PC-9 (cell line): ENCODE measurements around the gene CYBC1. TPM values are rescaled to one million over a fixed set of nuclear protein-coding genes. Genes with fewer than 3 reads are reported as not detected.

Source experiments
- BruUV-seq: library from RNA; stranded (reverse); fragments of 400-500 nt; replicated peaks from 2 replicates; lab custom pipeline; 2021; lab: Mats Ljungman, UMichigan
- CTCF ChIA-PET: fragments of 300-600 bp; sonication (Branson Sonifier 250); formaldehyde crosslinking; loops from one replicate; lab custom pipeline; 2022; ENCODE audit warnings: antibody characterized with exemption; lab: Charles Lee
- POLR2A ChIA-PET: fragments of 300-600 bp; sonication (Branson Sonifier 250); formaldehyde crosslinking; loops from one replicate; lab custom pipeline; 2022; ENCODE audit warnings: antibody characterized with exemption; ENCODE audit not compliant: unreplicated experiment; lab: Charles Lee
- DNase-seq, 2 experiments: peaks; one replicate each; pipeline versions ENCODE4 v3.0.0 to v3.0.0-alpha.2; 2015 to 2022; ENCODE audit warnings: mixed read lengths in 1 of 2
- H2AFZ ChIP-seq: fragments of 200-600 bp; sonication (generic); 2 replicates; pipeline ENCODE4 v1.8.1; 2017; ENCODE audit warnings: antibody characterized with exemption
- H3F3A ChIP-seq: fragments of 200-600 bp; sonication (generic); 2 replicates; pipeline ENCODE4 v1.8.1; 2017; ENCODE audit warnings: antibody characterized with exemption, mild to moderate bottlenecking, low read depth; ENCODE audit not compliant: insufficient read depth
- H3K27ac ChIP-seq: fragments of 200-600 bp; sonication (generic); 2 replicates; pipeline ENCODE4 v1.6.1; 2016; ENCODE audit warnings: mixed run types
- H3K27me3 ChIP-seq: fragments of 200-600 bp; sonication (generic); 2 replicates; pipeline ENCODE4 v1.6.1; 2016; ENCODE audit warnings: low read depth, mixed run types; ENCODE audit not compliant: insufficient read depth
- H3K36me3 ChIP-seq: fragments of 200-600 bp; sonication (generic); 2 replicates; pipeline ENCODE4 v1.6.1; 2016; ENCODE audit warnings: low read depth, mixed run types
- H3K4me1 ChIP-seq: fragments of 200-600 bp; sonication (generic); replicated peaks from 2 replicates; pipeline ENCODE4 v1.6.1; 2016; ENCODE audit warnings: mixed run types; ENCODE audit not compliant: insufficient read depth
- H3K4me2 ChIP-seq: fragments of 200-600 bp; sonication (generic); 2 replicates; pipeline ENCODE4 v1.6.1; 2017; ENCODE audit warnings: mixed run types
- H3K4me3 ChIP-seq: fragments of 200-600 bp; sonication (generic); 2 replicates; pipeline ENCODE4 v1.6.1; 2016; ENCODE audit warnings: mixed run types
- H3K79me2 ChIP-seq: fragments of 200-600 bp; sonication (generic); 2 replicates; pipeline ENCODE4 v1.6.1; 2017; ENCODE audit warnings: low read depth, mixed run types
- H3K9me2 ChIP-seq: fragments of 200-600 bp; sonication (generic); 2 replicates; pipeline ENCODE4 v1.8.1; 2017; ENCODE audit warnings: mild to moderate bottlenecking; ENCODE audit not compliant: insufficient read depth
- H3K9me3 ChIP-seq: fragments of 200-600 bp; sonication (generic); 2 replicates; pipeline ENCODE4 v1.8.1; 2016; ENCODE audit warnings: low read depth; ENCODE audit not compliant: insufficient read depth
- H4K20me1 ChIP-seq: fragments of 200-600 bp; sonication (generic); 2 replicates; pipeline ENCODE4 v1.8.1; 2017; ENCODE audit not compliant: insufficient read depth
- CTCF ChIP-seq: fragments of 200-600 bp; sonication (generic); conservative IDR thresholded peaks from 2 replicates; pipeline ENCODE4 v1.6.1; 2017; ENCODE audit warnings: mixed run types, antibody characterized with exemption, mild to moderate bottlenecking, moderate library complexity
- EZH2 ChIP-seq: fragments of 200-600 bp; sonication (generic); IDR thresholded peaks from 2 replicates; pipeline ENCODE4 v1.8.0; 2017; ENCODE audit warnings: antibody characterized with exemption, low read depth
- intact Hi-C: fragments of 100-400 bp; cut with micrococcal nuclease; formaldehyde crosslinking; loops from one replicate; pipeline ENCODE4 v1.10.0; 2022; ENCODE audit not compliant: unreplicated experiment
- total RNA-seq: library from RNA; stranded (reverse); gene quantifications from 2 replicates; pipeline ENCODE4 v1.2.3, GENCODE V29; 2021

CYBC1 gene
- total RNA-seq, 1 experiment from 2014 or later = 78.4 TPM

GRCh38 chr17:82400830-82401229, 49.7 kb downstream of the CYBC1 start:
- intact Hi-C loops = no loop called here
- POLR2A ChIA-PET = no interaction called here
- Histone ChIP-seq H3K4me1 (no peaks in the 10 kb centered on the region), H3K79me2 (no peaks in the 10 kb centered on the region), H3K27ac (no peak overlapping the region), H3K4me3 (no peak overlapping the region), H3K27me3 (no peaks in the 10 kb centered on the region), H4K20me1 (no peaks in the 10 kb centered on the region; the same call in 1 of the 2 replicates), H3K9me2 (no peaks in the 10 kb centered on the region), H2AFZ (no peak overlapping the region), H3K9me3 (no peaks in the 10 kb centered on the region), H3K36me3 (no peaks in the 10 kb centered on the region), H3K4me2 (no peak overlapping the region), H3F3A (no peaks in the 10 kb centered on the region)
- no TSS peak for BruUV-seq
- DNase-seq = no peak
- no peak for TF ChIP-seq EZH2
- no peak for TF ChIP-seq CTCF
- CTCF ChIA-PET = no interaction called here

- DNase-seq = no peak
- Histone ChIP-seq H3K27ac (no peak overlapping the region), H4K20me1 (no peaks in the 10 kb centered on the region; the same call in 1 of the 2 replicates), H3K79me2 (no peaks in the 10 kb centered on the region), H3K9me2 (no peaks in the 10 kb centered on the region), H2AFZ (no peak overlapping the region), H3F3A (no peaks in the 10 kb centered on the region), H3K9me3 (no peaks in the 10 kb centered on the region), H3K36me3 (no peaks in the 10 kb centered on the region), H3K27me3 (no peaks in the 10 kb centered on the region), H3K4me2 (no peak overlapping the region), H3K4me1 (no peaks in the 10 kb centered on the region), H3K4me3 (no peak overlapping the region)
- ChIA-PET CTCF (no interaction called here), POLR2A (no interaction called here)
- intact Hi-C loops = no loop called here
- TF ChIP-seq EZH2 (no peak), CTCF (no peak)
- BruUV-seq = no TSS peak
Measured at GRCh38 chr17:82400206-82400605, 50.3 kb downstream of the CYBC1 start.

- Histone ChIP-seq H2AFZ (no peak overlapping the region), H3K27ac (no peak overlapping the region), H3K9me3 (no peaks in the 10 kb centered on the region), H4K20me1 (no peaks in the 10 kb centered on the region; the same call in 1 of the 2 replicates), H3K36me3 (no peaks in the 10 kb centered on the region), H3K79me2 (no peaks in the 10 kb centered on the region), H3K4me1 (no peaks in the 10 kb centered on the region), H3K27me3 (no peaks in the 10 kb centered on the region), H3K9me2 (no peaks in the 10 kb centered on the region), H3K4me2 (no peak overlapping the region), H3F3A (no peaks in the 10 kb centered on the region), H3K4me3 (no peak overlapping the region)
- ChIA-PET CTCF (no interaction called here), POLR2A (no interaction called here)
- intact Hi-C loops = no loop called here
- DNase-seq = no peak
- TF ChIP-seq CTCF = no peak
- TF ChIP-seq EZH2 = no peak
- BruUV-seq = no TSS peak
Measured at GRCh38 chr17:82399601-82400101, 50.9 kb downstream of the CYBC1 start.
